ENCODE results near the gene GSG1L.

- TF ChIP-seq FOXM1 (IDR thresholded peaks at IDR 0.05; ENCODE audit: borderline replicate concordance, low read depth) (no peak), CREB1 (IDR thresholded peaks at IDR 0.05; ENCODE audit: low read depth) (no peak), YY1 (IDR thresholded peaks at IDR 0.05; ENCODE audit: low read depth) (no peak), USF1 (IDR thresholded peaks at IDR 0.05) (no peak), EP300 (IDR thresholded peaks at IDR 0.05; ENCODE audit: borderline replicate concordance) (no peak), CEBPB (IDR thresholded peaks at IDR 0.05) (no peak), RAD21 (IDR thresholded peaks at IDR 0.05; ENCODE audit: low read depth) (no peak), REST (IDR thresholded peaks at IDR 0.05; ENCODE audit: low read depth) (no peak)
These were observed 278.2 kb downstream of the GSG1L start for GRCh38 chr16:27785307-27785678.
